ENCODE data around the gene CLNS1A. TPM values are rescaled to one million over a fixed set of nuclear protein-coding genes. Genes with fewer than 3 reads are reported as not detected.

CLNS1A gene
- total RNA-seq, 1 donor from 2014 or later: 70.3 TPM

DNA sequence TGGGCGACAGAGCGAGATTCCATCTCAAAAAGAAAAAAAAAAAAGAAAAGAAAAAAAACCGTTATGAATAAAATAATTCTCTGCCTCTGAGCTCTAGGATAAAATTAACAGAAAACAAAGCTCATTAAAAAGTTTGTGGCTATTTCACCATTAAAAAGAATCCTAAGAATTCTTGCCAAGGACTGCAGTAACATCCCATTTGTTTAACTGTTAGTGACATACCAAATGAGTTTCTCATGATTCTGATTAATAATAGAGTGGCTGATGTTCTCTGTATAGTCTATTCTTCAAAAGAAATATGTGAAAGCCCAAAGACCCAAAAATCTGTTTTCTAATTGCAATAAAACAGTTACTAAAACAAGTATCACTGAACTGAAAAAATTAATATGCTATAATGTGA, 19.7 kb downstream of the CLNS1A start:
- H3K36me3 Mint-ChIP-seq (ENCODE audit: low read depth): peaks cover 15% of the 10 kb centered on the region
- no peaks in the 10 kb centered on the region for H3K9me3 Mint-ChIP-seq (ENCODE audit: low read depth)
- H3K4me1 Mint-ChIP-seq (ENCODE audit: low read depth): no peaks in the 10 kb centered on the region
- H3K4me3 Mint-ChIP-seq (ENCODE audit: unreplicated experiment): no peak overlapping the region
- no peak for DNase-seq (ENCODE audit: low spot score)
- TF ChIP-seq, protein P1, sequence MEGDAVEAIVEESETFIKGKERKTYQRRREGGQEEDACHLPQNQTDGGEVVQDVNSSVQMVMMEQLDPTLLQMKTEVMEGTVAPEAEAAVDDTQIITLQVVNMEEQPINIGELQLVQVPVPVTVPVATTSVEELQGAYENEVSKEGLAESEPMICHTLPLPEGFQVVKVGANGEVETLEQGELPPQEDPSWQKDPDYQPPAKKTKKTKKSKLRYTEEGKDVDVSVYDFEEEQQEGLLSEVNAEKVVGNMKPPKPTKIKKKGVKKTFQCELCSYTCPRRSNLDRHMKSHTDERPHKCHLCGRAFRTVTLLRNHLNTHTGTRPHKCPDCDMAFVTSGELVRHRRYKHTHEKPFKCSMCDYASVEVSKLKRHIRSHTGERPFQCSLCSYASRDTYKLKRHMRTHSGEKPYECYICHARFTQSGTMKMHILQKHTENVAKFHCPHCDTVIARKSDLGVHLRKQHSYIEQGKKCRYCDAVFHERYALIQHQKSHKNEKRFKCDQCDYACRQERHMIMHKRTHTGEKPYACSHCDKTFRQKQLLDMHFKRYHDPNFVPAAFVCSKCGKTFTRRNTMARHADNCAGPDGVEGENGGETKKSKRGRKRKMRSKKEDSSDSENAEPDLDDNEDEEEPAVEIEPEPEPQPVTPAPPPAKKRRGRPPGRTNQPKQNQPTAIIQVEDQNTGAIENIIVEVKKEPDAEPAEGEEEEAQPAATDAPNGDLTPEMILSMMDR (IDR thresholded peaks at IDR 0.05): no peak
- no peak overlapping the region for H3K27ac Mint-ChIP-seq (ENCODE audit: unreplicated experiment)
- H3K27me3 Mint-ChIP-seq (ENCODE audit: low read depth): no peaks in the 10 kb centered on the region

DNA sequence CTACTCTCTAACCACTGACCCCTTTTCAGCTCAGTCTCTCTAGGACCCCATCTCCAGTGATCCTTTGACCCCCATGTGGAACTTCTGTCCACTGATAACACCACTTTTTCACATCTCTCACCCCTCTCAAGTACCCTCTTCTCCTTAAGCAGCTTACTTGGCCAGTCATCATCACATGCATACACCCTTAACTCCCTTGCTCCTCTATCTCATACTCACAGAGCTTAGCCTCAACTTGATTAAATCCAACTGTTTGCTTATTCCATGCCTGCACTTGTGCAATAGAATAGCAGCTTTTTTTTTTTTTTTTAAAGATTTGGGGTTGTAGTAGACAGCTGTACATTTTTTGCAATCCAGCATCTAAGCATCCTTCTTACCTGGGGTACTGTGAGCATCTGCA, 25.7 kb downstream of the CLNS1A start:
- H3K9me3 Mint-ChIP-seq (ENCODE audit: low read depth): no peaks in the 10 kb centered on the region
- no peak overlapping the region for H3K4me3 Mint-ChIP-seq (ENCODE audit: unreplicated experiment)
- no peak for DNase-seq (ENCODE audit: low spot score)
- no peaks in the 10 kb centered on the region for H3K4me1 Mint-ChIP-seq (ENCODE audit: low read depth)
- TF ChIP-seq, protein P1 (IDR thresholded peaks at IDR 0.05): no peak
- no peak overlapping the region for H3K27ac Mint-ChIP-seq (ENCODE audit: unreplicated experiment)
- no peaks in the 10 kb centered on the region for H3K27me3 Mint-ChIP-seq (ENCODE audit: low read depth)
- H3K36me3 Mint-ChIP-seq (ENCODE audit: low read depth): peaks cover 12% of the 10 kb centered on the region

DNA sequence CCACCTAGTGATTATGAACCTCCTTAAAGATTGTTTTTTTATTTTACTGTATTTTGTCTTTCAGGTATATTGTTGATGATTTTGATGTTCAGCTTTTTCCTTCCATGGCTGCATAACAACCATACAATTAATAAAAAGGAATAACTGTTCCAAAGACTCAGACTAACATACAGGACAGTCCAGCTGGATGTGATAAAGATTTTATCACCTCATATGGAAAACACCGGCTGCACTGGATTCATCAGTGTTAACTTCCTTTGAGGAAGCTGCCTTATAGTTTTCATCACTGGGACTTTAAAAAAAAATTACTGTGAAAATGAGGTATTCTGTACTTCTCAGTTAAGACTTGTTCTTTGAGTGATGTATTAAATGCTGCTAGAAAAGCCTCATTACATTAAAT, 28.4 kb downstream of the CLNS1A start:
- Mint-ChIP-seq H3K27ac (ENCODE audit: unreplicated experiment) (no peak overlapping the region), H3K36me3 (ENCODE audit: low read depth) (peaks cover 7% of the 10 kb centered on the region), H3K9me3 (ENCODE audit: low read depth) (no peaks in the 10 kb centered on the region), H3K27me3 (ENCODE audit: low read depth) (no peaks in the 10 kb centered on the region), H3K4me3 (ENCODE audit: unreplicated experiment) (no peak overlapping the region), H3K4me1 (ENCODE audit: low read depth) (no peaks in the 10 kb centered on the region)
- TF ChIP-seq, protein P1 (IDR thresholded peaks at IDR 0.05): no peak
- no peak for DNase-seq (ENCODE audit: low spot score)

DNA sequence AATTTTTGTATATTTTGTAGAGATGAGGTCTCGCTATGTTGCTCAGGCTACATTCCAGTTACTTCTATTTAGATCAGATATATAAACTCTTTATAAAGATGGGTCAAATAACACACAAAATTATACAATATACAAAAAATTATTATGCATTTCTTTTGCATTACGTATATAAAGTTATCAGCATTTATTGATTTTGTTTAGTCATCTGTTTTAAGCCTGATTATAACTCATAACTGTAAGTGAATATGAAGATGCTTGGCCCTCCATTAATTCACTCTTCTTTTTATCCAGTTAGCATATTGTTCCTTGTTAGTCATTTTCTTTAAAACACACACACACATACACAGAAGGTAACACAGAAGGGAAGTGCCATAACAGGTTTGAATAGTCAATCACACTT, 33.3 kb downstream of the CLNS1A start:
- no peak overlapping the region for H3K4me3 Mint-ChIP-seq (ENCODE audit: unreplicated experiment)
- H3K36me3 Mint-ChIP-seq (ENCODE audit: low read depth): peaks cover 2% of the 10 kb centered on the region
- TF ChIP-seq, protein P1 (IDR thresholded peaks at IDR 0.05): no peak
- peaks cover 14% of the 10 kb centered on the region for H3K4me1 Mint-ChIP-seq (ENCODE audit: low read depth)
- DNase-seq (ENCODE audit: low spot score): no peak
- H3K27ac Mint-ChIP-seq (ENCODE audit: unreplicated experiment): no peak overlapping the region
- no peaks in the 10 kb centered on the region for H3K9me3 Mint-ChIP-seq (ENCODE audit: low read depth)
- no peaks in the 10 kb centered on the region for H3K27me3 Mint-ChIP-seq (ENCODE audit: low read depth)

DNA sequence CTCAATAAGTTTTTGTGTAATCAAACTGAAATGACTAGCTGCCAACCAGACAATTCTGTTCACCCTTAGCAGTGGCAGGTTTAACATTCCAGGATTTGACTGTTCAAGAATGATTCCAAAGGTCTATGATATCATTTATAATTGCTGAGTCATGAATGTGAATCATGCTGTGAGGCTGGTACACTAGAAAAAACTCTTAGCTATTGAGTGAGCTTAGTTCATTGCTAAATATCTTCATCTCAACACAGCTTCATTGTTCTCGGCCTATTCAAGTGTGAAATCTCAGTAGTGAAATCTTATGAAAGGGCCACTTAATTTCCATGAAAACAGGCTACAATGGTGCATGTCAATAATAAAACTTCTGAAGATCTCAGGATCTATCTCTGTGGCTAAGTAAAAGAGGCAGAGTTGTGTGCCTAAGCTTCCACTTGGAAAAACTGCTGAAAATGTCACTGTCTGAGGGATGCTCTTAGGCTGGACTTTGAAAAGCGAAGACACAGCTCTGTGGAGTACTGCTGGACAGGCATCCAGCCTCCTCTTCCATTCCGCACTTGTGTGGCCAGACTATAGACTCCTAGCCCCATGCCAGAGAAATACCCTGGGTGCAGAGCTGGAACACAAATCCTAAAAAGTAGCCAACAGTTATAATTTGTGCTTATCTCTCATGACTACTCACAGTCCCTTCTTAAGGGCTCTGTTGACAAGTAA, 35.1 kb downstream of the CLNS1A start:
- TF ChIP-seq, protein P1 (IDR thresholded peaks at IDR 0.05): no peak
- Mint-ChIP-seq H3K36me3 (ENCODE audit: low read depth) (peaks cover 4% of the 10 kb centered on the region), H3K4me3 (ENCODE audit: unreplicated experiment) (no peak overlapping the region), H3K4me1 (ENCODE audit: low read depth) (peaks cover 14% of the 10 kb centered on the region), H3K27me3 (ENCODE audit: low read depth) (no peaks in the 10 kb centered on the region), H3K9me3 (ENCODE audit: low read depth) (no peaks in the 10 kb centered on the region), H3K27ac (ENCODE audit: unreplicated experiment) (peak overlapping the region; percentile 88)
- no peak for DNase-seq (ENCODE audit: low spot score)

Measured in chondrocyte (in vitro differentiated cells).